Right atrium auricular region (tissue), 2 donors: ENCODE results near the gene NOP58. TPM values are rescaled to one million over a fixed set of nuclear protein-coding genes. Genes with fewer than 3 reads are reported as not detected.
"Not testable (repeated sequence)": the region's sequence is repeated elsewhere in the genome, so short reads cannot be mapped to it uniquely, and the experiment has no call there.

Source experiments
- DNase-seq: peaks from one replicate; pipeline ENCODE4 v3.0.0-alpha.2; 2019; ENCODE audit warnings: low spot score
- H3K27ac ChIP-seq, 2 donors: fragments of 200-600 bp; sonication (generic); 1 replicate in 1 of 2; 2 replicates in 1 of 2; pipeline ENCODE4 v1.5.1; 2016 to 2019
- H3K27me3 ChIP-seq, 2 donors: fragments of 200-600 bp; sonication (generic); one replicate each; pipeline versions ENCODE4 v1.5.1 to v1.6.0; 2017 to 2019
- H3K36me3 ChIP-seq: fragments of 200-600 bp; sonication (generic); one replicate; pipeline ENCODE4 v1.5.1; 2016
- H3K4me1 ChIP-seq, 2 donors: fragments of 200-600 bp; sonication (generic); one replicate each; pipeline versions ENCODE4 v1.5.1 to v1.6.0; 2017 to 2019
- H3K4me3 ChIP-seq, 2 donors: fragments of 200-600 bp; sonication (generic); 1 replicate in 1 of 2; 2 replicates in 1 of 2; pipeline ENCODE4 v1.5.1; 2017 to 2019; ENCODE audit warnings: mild to moderate bottlenecking in 1 of 2, moderate library complexity in 1 of 2
- H3K9me3 ChIP-seq, 2 donors: fragments of 200-600 bp; sonication (generic); one replicate each; pipeline ENCODE4 v1.5.1; 2019
- total RNA-seq, 2 donors: library from RNA; depleted of rRNA; stranded (reverse); fragments of >200 nt; gene quantifications; one replicate each; pipeline ENCODE4 v1.1.0, GENCODE V29; 2016
- TF ChIP-seq, protein P1 (sequence below), 2 donors: fragments of 200-600 bp; sonication (generic); IDR thresholded peaks; one replicate each; pipeline ENCODE4 v1.5.1; 2019; ENCODE audit warnings: antibody characterized with exemption in 2 of 2

Gene NOP58
- total RNA-seq, 2 donors from 2014 or later, result 17.4 to 18.9 TPM

DNA sequence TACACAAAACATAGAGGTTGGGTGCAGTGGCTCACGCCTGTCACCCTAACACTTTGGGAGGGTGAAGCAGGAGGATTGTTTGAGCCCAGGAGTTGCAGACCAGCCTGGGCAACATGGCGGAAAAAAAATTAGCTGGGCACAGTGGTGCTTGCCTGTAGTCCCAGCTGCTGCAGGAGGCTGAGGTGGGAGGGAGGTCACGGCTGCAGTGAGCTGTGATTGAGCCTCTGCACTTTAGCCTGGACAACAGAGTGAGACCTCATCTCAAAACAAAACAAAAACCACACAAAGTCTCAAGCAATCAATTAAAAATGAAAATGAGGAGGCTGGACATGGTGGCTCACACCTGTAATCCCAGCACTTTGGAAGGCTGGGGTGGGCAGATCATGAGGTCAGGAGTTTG is 4.9 kb downstream of the NOP58 start:
- Histone ChIP-seq H3K27ac (no peak overlapping the region), H3K27me3 (no peaks in the 10 kb centered on the region), H3K9me3 (no peaks in the 10 kb centered on the region), H3K4me3 (no peak overlapping the region), H3K4me1 (peaks cover 0 to 26% of the 10 kb centered on the region in 2 donors), H3K36me3 (peaks cover 4% of the 10 kb centered on the region)
- DNase-seq, result no peak
- TF ChIP-seq, protein P1, sequence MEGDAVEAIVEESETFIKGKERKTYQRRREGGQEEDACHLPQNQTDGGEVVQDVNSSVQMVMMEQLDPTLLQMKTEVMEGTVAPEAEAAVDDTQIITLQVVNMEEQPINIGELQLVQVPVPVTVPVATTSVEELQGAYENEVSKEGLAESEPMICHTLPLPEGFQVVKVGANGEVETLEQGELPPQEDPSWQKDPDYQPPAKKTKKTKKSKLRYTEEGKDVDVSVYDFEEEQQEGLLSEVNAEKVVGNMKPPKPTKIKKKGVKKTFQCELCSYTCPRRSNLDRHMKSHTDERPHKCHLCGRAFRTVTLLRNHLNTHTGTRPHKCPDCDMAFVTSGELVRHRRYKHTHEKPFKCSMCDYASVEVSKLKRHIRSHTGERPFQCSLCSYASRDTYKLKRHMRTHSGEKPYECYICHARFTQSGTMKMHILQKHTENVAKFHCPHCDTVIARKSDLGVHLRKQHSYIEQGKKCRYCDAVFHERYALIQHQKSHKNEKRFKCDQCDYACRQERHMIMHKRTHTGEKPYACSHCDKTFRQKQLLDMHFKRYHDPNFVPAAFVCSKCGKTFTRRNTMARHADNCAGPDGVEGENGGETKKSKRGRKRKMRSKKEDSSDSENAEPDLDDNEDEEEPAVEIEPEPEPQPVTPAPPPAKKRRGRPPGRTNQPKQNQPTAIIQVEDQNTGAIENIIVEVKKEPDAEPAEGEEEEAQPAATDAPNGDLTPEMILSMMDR (IDR thresholded peaks at IDR 0.05), result no peak

DNA sequence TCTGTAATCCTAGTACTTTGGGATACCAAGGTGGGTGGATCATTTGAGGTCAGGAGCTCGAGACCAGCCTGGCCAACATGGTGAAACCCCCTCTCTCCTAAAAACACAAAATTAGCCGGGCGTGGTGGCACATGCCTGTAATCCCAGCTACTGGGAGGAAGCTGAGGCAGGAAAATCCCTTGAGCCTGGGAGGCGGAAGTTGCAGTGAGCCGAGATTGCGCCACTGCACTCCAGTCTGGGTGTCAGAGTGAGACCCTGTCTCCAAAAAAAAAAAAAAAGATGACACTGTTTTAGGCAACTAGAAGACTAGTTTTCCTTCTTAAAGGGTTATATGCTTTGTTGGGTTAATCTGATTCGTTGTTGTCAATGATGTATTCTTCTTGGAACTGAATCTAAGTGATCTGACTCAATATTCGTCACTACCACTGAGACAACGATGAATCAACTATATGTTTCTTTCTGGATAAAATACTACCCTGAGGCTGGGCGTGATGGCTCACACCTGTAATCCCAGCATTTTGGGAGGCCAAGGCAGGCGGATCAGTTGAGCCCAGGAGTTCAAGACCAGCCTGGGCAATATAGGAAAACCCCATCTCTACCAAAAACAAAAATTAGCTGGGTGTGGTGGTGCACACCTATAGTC is 10.6 kb downstream of the NOP58 start:
- not testable (repeated sequence) for DNase-seq, H3K9me3 ChIP-seq, H3K4me3 ChIP-seq, H3K27me3 ChIP-seq, H3K27ac ChIP-seq
- peaks cover 23% of the 10 kb centered on the region for H3K36me3 ChIP-seq
- H3K4me1 ChIP-seq, result peaks cover 0 to 17% of the 10 kb centered on the region in 2 donors

DNA sequence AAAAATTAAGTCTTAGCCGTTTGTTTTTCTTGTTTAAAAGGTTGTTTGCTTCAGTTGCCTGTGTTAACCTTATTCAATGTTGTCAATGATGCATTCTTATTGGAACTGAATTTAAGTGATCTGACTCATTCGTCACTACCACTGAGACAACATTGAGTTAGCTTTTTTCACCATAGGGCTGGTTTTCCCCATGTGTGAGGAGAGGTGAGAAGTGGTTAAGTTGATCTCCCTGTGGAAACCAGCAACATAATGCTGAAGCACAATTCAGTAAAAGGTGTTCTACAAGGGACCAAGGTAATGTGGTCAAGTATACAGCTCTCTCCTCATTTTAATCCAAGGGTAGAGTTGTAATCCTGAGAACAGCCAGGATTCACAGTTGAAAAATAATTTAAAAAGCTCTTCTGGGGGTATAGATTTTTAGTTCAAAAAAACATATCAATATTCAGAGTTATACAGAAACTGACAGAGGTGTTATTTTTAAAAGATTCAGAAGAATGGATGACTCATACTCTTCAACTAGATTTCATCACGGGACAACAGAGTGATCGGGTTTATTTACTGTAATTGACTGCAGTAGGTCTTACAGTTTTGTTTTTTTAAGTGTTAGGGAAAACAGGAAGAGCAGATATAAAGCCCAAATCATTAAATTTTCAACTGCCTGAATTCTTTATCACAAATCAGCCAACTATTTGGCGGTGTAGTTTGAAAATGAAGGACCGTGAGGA is 12.6 kb downstream of the NOP58 start:
- no peaks in the 10 kb centered on the region for H3K9me3 ChIP-seq
- H3K27me3 ChIP-seq, result no peaks in the 10 kb centered on the region
- peaks cover 0 to 17% of the 10 kb centered on the region in 2 donors for H3K4me1 ChIP-seq
- no peak for DNase-seq
- H3K36me3 ChIP-seq, result peaks cover 38% of the 10 kb centered on the region
- TF ChIP-seq, protein P1 (IDR thresholded peaks at IDR 0.05), result no peak
- H3K4me3 ChIP-seq, result no peak overlapping the region
- H3K27ac ChIP-seq, result no peak overlapping the region

DNA sequence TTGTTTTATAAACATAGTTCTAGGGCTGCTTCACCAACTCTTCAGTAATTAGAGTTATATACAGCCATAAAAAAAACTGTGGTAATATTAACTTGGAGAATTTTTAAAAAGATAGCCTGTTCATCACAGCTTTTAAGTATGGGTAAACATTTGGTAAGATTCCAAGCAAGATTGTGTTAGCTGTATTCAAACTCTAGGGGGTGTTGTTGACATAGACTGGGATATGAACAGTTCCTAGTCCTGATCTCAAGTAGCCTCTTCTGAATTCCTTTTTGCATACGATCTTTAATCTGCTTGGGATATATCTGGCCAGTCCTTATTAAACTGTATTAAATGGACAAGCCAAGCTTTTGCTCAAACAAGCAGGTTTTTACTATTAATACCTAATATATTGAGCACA is 13.4 kb downstream of the NOP58 start:
- Histone ChIP-seq H3K4me1 (peaks cover 0 to 17% of the 10 kb centered on the region in 2 donors), H3K9me3 (no peaks in the 10 kb centered on the region), H3K4me3 (no peak overlapping the region), H3K36me3 (peaks cover 45% of the 10 kb centered on the region), H3K27ac (no peak overlapping the region), H3K27me3 (no peaks in the 10 kb centered on the region)
- TF ChIP-seq, protein P1 (IDR thresholded peaks at IDR 0.05), result peak; percentile 22 to 76
- no peak for DNase-seq

DNA sequence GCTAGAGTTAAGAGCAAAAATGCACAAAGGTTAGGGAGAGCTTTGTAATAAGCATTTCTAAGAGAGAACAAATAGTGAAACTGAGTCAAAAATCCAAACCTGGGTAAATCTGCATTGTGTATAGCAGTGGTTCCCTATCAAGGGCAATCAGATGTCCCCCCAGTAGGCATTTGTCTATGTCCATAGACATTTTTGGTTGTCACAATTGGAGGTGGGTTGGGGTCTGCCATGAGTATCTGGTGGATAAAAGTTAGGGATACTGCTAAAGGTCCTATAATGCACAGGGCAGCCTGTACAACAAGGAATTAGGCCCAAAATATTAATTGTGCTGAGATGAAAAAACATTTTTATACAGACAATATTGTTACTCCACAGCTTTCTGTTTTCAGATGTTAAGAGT is 21.0 kb downstream of the NOP58 start:
- Histone ChIP-seq H3K27ac (no peak overlapping the region), H3K27me3 (no peaks in the 10 kb centered on the region), H3K4me3 (no peak overlapping the region), H3K9me3 (no peaks in the 10 kb centered on the region), H3K4me1 (no peaks in the 10 kb centered on the region), H3K36me3 (peaks cover 90% of the 10 kb centered on the region)
- TF ChIP-seq, protein P1 (IDR thresholded peaks at IDR 0.05), result no peak
- DNase-seq, result no peak

DNA sequence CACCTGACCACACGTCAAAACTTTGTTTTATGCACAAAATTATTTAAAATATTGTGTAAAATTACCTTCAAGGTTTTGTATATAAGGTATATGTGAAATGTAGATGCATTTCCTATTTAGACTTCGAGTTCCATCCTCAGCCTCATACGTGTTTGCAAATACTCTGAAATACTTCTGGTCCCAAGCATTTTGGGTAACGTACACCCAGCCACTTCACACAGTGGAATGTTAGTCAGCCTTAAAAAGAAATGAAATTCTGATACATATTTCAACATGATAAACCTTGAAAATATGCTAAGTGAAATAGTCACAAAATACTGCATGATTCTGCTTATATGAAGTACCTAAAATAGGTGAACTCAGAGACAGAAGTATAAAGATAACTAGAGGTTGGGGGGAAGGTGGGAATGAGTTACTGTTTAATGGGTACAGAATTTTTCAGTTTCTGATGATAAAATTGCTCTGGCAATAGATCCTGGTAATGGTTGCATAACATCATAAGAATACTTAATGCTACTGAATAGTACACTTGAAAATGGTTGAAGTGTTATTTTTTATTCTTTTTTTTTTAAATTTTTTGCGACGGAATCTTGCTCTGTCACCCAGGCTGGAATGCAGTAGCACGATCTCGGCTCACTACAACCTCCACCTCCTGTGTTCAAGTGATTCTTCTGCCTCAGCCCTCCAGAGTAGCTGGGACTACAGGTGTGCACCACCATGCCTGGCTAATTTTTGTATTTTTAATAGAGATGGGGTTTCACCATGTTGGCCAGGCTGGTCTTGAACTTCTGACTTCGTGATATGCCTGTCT is 24.0 kb downstream of the NOP58 start:
- no peak overlapping the region for H3K4me3 ChIP-seq
- H3K27ac ChIP-seq, result no peak overlapping the region
- H3K36me3 ChIP-seq, result peaks cover 90% of the 10 kb centered on the region
- H3K4me1 ChIP-seq, result no peaks in the 10 kb centered on the region
- H3K9me3 ChIP-seq, result no peaks in the 10 kb centered on the region
- TF ChIP-seq, protein P1 (IDR thresholded peaks at IDR 0.05), result no peak
- no peak for DNase-seq
- H3K27me3 ChIP-seq, result no peaks in the 10 kb centered on the region
